ENCODE measurements around the gene TRAPPC3L.

DNA sequence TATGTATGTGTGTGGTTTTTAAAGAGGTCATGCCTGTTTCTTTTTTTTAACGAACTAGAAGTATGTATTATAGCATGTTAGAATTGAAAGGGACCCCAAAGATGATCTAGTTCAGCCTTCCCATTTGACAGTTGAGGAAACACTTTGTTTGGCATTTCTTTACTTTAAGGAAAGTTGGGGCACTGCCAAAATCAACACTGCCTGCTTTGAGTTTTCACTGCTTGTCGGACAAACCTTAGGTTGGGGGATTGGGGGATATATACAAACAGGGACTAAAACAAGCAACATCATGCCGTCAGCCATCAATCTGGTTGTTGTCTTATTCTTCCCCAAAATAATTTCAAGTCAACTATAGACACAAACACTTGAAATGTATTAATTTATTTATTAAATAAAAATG is 98.4 kb downstream of the TRAPPC3L start:
- TF ChIP-seq, protein P1, sequence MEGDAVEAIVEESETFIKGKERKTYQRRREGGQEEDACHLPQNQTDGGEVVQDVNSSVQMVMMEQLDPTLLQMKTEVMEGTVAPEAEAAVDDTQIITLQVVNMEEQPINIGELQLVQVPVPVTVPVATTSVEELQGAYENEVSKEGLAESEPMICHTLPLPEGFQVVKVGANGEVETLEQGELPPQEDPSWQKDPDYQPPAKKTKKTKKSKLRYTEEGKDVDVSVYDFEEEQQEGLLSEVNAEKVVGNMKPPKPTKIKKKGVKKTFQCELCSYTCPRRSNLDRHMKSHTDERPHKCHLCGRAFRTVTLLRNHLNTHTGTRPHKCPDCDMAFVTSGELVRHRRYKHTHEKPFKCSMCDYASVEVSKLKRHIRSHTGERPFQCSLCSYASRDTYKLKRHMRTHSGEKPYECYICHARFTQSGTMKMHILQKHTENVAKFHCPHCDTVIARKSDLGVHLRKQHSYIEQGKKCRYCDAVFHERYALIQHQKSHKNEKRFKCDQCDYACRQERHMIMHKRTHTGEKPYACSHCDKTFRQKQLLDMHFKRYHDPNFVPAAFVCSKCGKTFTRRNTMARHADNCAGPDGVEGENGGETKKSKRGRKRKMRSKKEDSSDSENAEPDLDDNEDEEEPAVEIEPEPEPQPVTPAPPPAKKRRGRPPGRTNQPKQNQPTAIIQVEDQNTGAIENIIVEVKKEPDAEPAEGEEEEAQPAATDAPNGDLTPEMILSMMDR (IDR thresholded peaks at IDR 0.05): no peak
- TF ChIP-seq EZH2phosphoT487 (IDR thresholded peaks at IDR 0.05): no peak

All from neural progenitor cell (in vitro differentiated cells).